Measurements from ENCODE around the gene USP24. TPM values are rescaled to one million over a fixed set of nuclear protein-coding genes. Genes with fewer than 3 reads are reported as not detected.
A peak's percentile ranks its signal among the peaks of the same experiment; 100 is the strongest.
"Not testable (repeated sequence)": the region's sequence is repeated elsewhere in the genome, so short reads cannot be mapped to it uniquely, and the experiment has no call there.

The USP24 gene
- total RNA-seq, 1 donor from 2014 or later = 32.9 TPM

GRCh38 chr1:55038974-55039341 is 176.2 kb downstream of the USP24 start:
- intact Hi-C loops (cut with DNase I) = no loop called here
- no peak for ATAC-seq (ENCODE audit: poor library complexity)
- no peak for DNase-seq

- no peak for ATAC-seq (ENCODE audit: poor library complexity)
- DNase-seq = no peak
- intact Hi-C loops (cut with DNase I) = no loop called here
These were observed 176.7 kb downstream of the USP24 start for GRCh38 chr1:55038552-55038838.

DNA sequence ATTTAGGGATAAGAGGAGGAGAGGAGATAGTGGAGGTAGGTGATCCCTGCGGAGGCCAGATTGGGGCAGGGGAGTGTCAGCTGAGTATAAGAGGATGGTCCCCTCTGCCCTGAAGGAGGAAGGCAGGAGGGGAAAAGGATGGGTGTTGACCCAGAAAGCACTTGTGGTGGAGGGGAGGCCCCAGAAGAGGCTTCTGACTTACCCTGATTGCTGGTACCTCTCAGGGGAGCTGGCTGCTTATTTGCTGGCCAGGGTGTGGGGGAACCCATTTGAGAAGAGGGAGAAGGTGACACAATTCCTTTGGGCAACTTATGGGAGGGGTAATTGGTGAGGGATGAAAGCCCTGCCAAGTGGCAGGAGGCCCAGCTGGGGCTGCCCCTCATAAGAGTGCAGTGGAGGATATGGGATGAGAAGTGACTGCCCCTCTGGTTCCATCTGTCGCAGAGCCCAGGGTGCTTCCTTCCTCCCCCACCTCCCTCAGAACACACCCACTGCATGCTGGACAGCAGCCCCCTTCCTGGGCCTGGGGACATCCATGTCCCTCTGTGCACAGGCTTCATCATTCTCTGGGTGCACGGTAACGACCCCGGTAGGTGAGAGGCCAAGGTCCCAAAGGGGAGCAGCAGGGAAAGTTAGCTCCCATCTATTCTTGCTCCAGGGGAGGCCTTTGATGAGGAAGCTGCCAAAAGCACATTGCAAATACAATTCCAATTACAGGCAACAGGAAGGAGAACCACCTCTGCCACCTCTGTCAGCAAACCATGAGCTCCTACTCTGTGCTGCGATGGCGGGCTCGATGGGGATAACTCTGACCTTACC is 177.2 kb downstream of the USP24 start:
- intact Hi-C loops (cut with DNase I) = no loop called here
- DNase-seq (no peak), ATAC-seq (ENCODE audit: poor library complexity) (peak; percentile 16)

DNA sequence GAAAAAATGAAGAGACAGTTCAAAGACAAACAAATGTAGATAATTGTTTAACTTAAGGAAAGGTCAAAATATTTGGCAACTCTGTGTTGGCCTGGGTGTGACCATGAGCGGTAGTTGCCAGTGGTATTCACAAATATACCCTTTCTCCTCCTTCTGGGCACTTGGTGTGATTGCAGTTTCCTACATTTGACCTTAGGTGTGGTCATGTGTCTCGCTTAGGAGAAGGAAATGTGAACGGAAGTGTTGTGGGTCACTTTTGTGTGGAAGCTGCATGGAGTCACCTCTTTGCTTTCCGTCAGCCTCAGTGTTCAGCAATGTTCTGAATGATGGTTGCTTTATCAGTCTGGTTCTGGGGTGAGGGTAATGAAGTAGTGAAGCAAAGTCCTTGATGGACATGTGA is 179.3 kb downstream of the USP24 start:
- DNase-seq (no peak), ATAC-seq (ENCODE audit: poor library complexity) (no peak)
- intact Hi-C loops (cut with DNase I) = no loop called here

GRCh38 chr1:55034476-55035133 is 180.6 kb downstream of the USP24 start:
- no peak for ATAC-seq (ENCODE audit: poor library complexity)
- intact Hi-C loops (cut with DNase I) = no loop called here
- no peak for DNase-seq

DNA sequence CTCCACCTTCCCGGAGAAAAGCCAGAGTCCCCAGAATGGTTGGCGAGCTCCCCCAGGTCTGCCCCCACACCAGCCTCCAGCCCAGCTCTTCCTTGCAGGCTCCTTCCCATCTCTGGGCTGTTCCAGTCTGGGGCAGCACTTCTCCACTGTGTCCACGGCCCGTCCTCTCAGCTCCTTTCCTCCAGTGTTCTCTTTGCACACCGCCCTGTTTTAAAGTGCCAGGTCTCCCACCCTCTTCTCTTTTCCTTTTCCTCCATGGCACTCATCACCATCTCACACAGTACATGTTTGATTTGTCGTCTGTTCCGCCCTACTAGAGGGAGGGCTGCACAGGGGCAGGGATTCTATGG is 181.9 kb downstream of the USP24 start:
- ATAC-seq (ENCODE audit: poor library complexity) (no peak), DNase-seq (no peak)
- intact Hi-C loops (cut with DNase I) = no loop called here

- ATAC-seq (ENCODE audit: poor library complexity); DNase-seq; intact Hi-C loops (cut with DNase I): not testable (repeated sequence)
These were observed 184.1 kb downstream of the USP24 start for GRCh38 chr1:55031098-55031497.

DNA sequence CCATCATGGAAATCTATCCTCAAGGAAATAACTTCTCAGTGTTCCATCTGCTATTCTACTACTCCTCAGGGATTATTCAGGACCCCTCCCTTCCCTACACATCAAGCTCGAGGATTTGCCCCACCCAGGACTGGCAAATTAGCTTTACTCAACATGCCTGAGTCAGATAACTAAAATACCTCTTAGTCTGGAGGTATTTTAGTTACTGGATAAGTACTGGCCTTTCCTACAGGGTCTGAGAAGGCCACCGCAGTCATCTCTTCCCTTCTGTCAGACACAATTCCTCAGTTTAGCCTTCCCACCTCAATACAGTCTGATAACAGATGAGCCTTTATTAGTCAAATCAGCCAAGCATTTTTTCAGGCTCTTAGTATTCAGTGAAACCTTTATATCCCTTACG is 188.5 kb downstream of the USP24 start:
- DNase-seq; intact Hi-C loops (cut with DNase I); ATAC-seq (ENCODE audit: poor library complexity): not testable (repeated sequence)

DNA sequence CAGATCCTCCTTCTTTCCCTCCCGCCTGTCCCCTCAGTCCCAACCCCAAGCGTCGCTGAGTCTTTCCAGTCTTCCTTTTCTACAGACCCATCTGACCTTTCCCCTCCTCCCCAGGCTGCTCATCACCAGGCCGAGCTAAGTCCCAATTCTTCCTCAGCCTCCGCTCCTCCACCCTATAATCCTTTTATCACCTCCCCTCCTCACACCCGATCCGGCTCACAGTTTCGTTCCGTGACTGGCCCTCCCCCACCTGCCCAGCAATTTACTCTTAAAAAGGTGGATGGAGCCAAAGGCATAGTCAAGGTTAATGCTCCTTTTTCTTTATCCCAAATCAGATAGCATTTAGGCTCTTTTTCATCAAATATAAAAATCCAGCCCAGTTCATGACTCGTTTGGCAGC is 191.0 kb downstream of the USP24 start:
- ATAC-seq (ENCODE audit: poor library complexity); intact Hi-C loops (cut with DNase I); DNase-seq: not testable (repeated sequence)

GRCh38 chr1:55021942-55022546 is 193.1 kb downstream of the USP24 start:
- ATAC-seq (ENCODE audit: poor library complexity) (peak; percentile 99), DNase-seq (peak; percentile 88)
- intact Hi-C loops (cut with DNase I) = no loop called here

DNA sequence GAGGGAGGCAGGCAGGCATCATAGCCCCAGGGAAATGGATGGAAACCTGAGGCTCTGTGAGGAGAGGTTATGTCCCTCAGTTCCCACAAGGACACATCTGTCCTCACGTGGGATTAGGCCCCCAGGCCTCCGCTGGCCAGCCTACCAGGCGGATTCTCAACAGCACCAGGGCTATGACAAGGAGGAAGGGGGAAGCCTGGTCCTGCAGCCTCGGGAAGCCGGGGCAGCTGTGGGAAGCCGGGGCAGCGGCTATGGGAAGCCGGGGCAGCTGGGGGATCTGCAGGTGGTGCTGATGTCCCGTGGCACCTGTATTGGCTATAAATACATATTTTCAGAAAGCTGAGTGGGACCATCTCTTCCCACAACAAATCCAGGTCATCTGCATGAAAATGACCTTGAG is 196.8 kb downstream of the USP24 start:
- DNase-seq (no peak), ATAC-seq (ENCODE audit: poor library complexity) (no peak)
- intact Hi-C loops (cut with DNase I) = no loop called here

Small RNAs within 50 kb of the gene (microRNA-seq; reads per million reads assigned to microRNA genes)
- not detected for gene MIR4422

Other genes starting within 250 kb of the USP24 start
- gene TMEM61, start 234.7 kb downstream of the USP24 start, total RNA-seq = 0.27 TPM
- gene BSND, start 216.4 kb downstream of the USP24 start, total RNA-seq = not detected
- not detected for gene PCSK9, start 175.8 kb downstream of the USP24 start, total RNA-seq